A549 (cell line): ENCODE measurements around the gene PCSK5. TPM values are rescaled to one million over a fixed set of nuclear protein-coding genes. Genes with fewer than 3 reads are reported as not detected.

Experiments
- ATAC-seq, 2 experiments: fragments of 200-7000 bp in 1 of 2; fragments of >200 bp in 1 of 2; cut with Nextera tagmentation in 1 of 2; cut with Tn5 transposase in 1 of 2; 3 replicates each; pipeline versions ENCODE4 v1.8.0 to v1.9.1; 2018 to 2020; ENCODE audit warnings: mild to moderate bottlenecking in 1 of 2, moderate library complexity in 1 of 2
- CTCF ChIA-PET: fragments of 300-600 bp; sonication (Branson Sonifier 250); formaldehyde crosslinking; extraction: SDS; loops from one replicate; lab custom pipeline; 2021; ENCODE audit warnings: antibody characterized with exemption, inconsistent platforms; lab: Yijun Ruan, JAX
- POLR2A ChIA-PET: fragments of 350-600 bp; formaldehyde crosslinking; extraction: SDS; loops from one replicate; lab custom pipeline; 2021; ENCODE audit warnings: antibody characterized with exemption, inconsistent platforms; lab: Yijun Ruan, JAX
- DNase-seq, 2 experiments: peaks; one replicate each; pipeline versions ENCODE4 v3.0.0 to v3.0.0-alpha.2; 2011 to 2016; ENCODE audit warnings: low read depth in 1 of 2, low spot score in 1 of 2
- FAIRE-seq: peaks from 2 replicates; lab custom pipeline; 2011; peaks lifted over from hg19 to GRCh38; lab: Jason Lieb, UNC
- H3K27ac ChIP-seq, 2 experiments: fragments of >200 bp; sonication (Bioruptor Twin); formaldehyde crosslinking; 3 replicates each; pipeline ENCODE4 v1.5.1; 2016 to 2017
- H3K4me1 ChIP-seq: fragments of >200 bp; sonication (Bioruptor Twin); formaldehyde crosslinking; 3 replicates; pipeline ENCODE4 v1.6.1; 2016
- H3K4me2 ChIP-seq: fragments of >200 bp; sonication (Bioruptor Twin); formaldehyde crosslinking; 3 replicates; pipeline ENCODE4 v1.6.1; 2016
- H3K4me3 ChIP-seq: fragments of >200 bp; sonication (Bioruptor Twin); formaldehyde crosslinking; 3 replicates; pipeline ENCODE4 v1.5.1; 2016
- H3K9me3 ChIP-seq: fragments of >200 bp; sonication (Bioruptor Twin); formaldehyde crosslinking; 3 replicates; pipeline ENCODE4 v1.6.1; 2016
- BHLHE40 ChIP-seq: IDR thresholded peaks from 2 replicates; pipeline ENCODE4 v1.6.1; 2012; ENCODE audit warnings: low read depth, low read length, inconsistent platforms
- CBX2 ChIP-seq: fragments of 200-600 bp; sonication (generic); IDR thresholded peaks from 2 replicates; pipeline ENCODE4 v1.6.1; 2016; ENCODE audit warnings: low read depth, mild to moderate bottlenecking, borderline replicate concordance
- CHD4 ChIP-seq: fragments of 200-600 bp; sonication (generic); IDR thresholded peaks from 2 replicates; pipeline ENCODE4 v1.6.1; 2016; ENCODE audit warnings: antibody characterized with exemption, mild to moderate bottlenecking, borderline replicate concordance
- EHMT2 ChIP-seq: fragments of 200-600 bp; sonication (generic); IDR thresholded peaks from 2 replicates; pipeline ENCODE4 v1.6.1; 2016; ENCODE audit warnings: antibody characterized with exemption, low read depth, mild to moderate bottlenecking, moderate library complexity
- ESRRA ChIP-seq: fragments of 150-350 bp; IDR thresholded peaks from 2 replicates; pipeline ENCODE4 v1.6.1; 2014; ENCODE audit warnings: mild to moderate bottlenecking, low read length, borderline replicate concordance
- FOSB ChIP-seq: fragments of 250-450 bp; sonication (Bioruptor Pico); IDR thresholded peaks from 2 replicates; pipeline ENCODE4 v1.5.0; 2020; ENCODE audit warnings: mild to moderate bottlenecking, moderate library complexity
- FOSL2 ChIP-seq, 2 experiments: fragments of 450-650 bp in 1 of 2; fragments of >200 bp in 1 of 2; sonication (Bioruptor Twin) in 1 of 2; formaldehyde crosslinking; IDR thresholded peaks; 2 replicates each; pipeline versions ENCODE4 v1.5.0 to v1.6.1; 2016 to 2020; ENCODE audit warnings: mild to moderate bottlenecking in 1 of 2, moderate library complexity in 1 of 2
- FOXS1 ChIP-seq: fragments of 250-450 bp; sonication (Bioruptor Pico); IDR thresholded peaks from 2 replicates; pipeline ENCODE4 v1.5.0; 2020; ENCODE audit warnings: mild to moderate bottlenecking, moderate library complexity
- HDAC2 ChIP-seq: fragments of 200-600 bp; sonication (generic); IDR thresholded peaks from 2 replicates; pipeline ENCODE4 v1.6.1; 2016
- HEYL ChIP-seq: fragments of 250-450 bp; sonication (Bioruptor Pico); IDR thresholded peaks from 2 replicates; pipeline ENCODE4 v1.8.0; 2021; ENCODE audit warnings: mild to moderate bottlenecking, moderate library complexity
- HOXA7 ChIP-seq: fragments of 250-450 bp; sonication (Bioruptor Pico); IDR thresholded peaks from 2 replicates; pipeline ENCODE4 v1.5.0; 2020; ENCODE audit warnings: mild to moderate bottlenecking, moderate library complexity
- HOXB13 ChIP-seq: fragments of 250-450 bp; sonication (Bioruptor Pico); IDR thresholded peaks from 2 replicates; pipeline ENCODE4 v1.5.0; 2020; ENCODE audit warnings: low read depth, mild to moderate bottlenecking, moderate library complexity
- JUN ChIP-seq, 2 experiments: fragments of >200 bp; sonication (Bioruptor Twin); formaldehyde crosslinking; IDR thresholded peaks; 2 replicates in 1 of 2; 3 replicates in 1 of 2; pipeline ENCODE4 v1.6.1; 2016 to 2017
- JUNB ChIP-seq: fragments of >200 bp; sonication (Bioruptor Twin); formaldehyde crosslinking; IDR thresholded peaks from 2 replicates; pipeline ENCODE4 v1.6.1; 2016
- MAFK ChIP-seq: fragments of 450-650 bp; IDR thresholded peaks from 2 replicates; pipeline ENCODE4 v1.6.1; 2014; ENCODE audit not compliant: partially characterized antibody
- MYC ChIP-seq: IDR thresholded peaks from 2 replicates; pipeline ENCODE4 v1.6.1; 2012; ENCODE audit warnings: mild to moderate bottlenecking, inconsistent platforms, low read length, improper control_type of control experiment, borderline replicate concordance
- NR3C1 ChIP-seq: fragments of >200 bp; sonication (Bioruptor Twin); formaldehyde crosslinking; IDR thresholded peaks from 3 replicates; pipeline ENCODE4 v1.6.1; 2017
- POLR2AphosphoS2 ChIP-seq: conservative IDR thresholded peaks from 2 replicates; pipeline ENCODE4 v1.6.1; 2012; ENCODE audit warnings: low read length, improper control_type of control experiment, inconsistent platforms
- RARB ChIP-seq: fragments of 250-450 bp; sonication (Bioruptor Pico); IDR thresholded peaks from 2 replicates; pipeline ENCODE4 v1.8.0; 2021; ENCODE audit warnings: mild to moderate bottlenecking, moderate library complexity
- TP53 ChIP-seq: fragments of 250-450 bp; sonication (Bioruptor Pico); IDR thresholded peaks from 2 replicates; pipeline ENCODE4 v1.5.0; 2021; ENCODE audit warnings: mild to moderate bottlenecking, moderate library complexity
- ZSCAN20 ChIP-seq: fragments of 250-450 bp; sonication (Bioruptor Pico); IDR thresholded peaks from 2 replicates; pipeline ENCODE4 v1.8.0; 2022; ENCODE audit warnings: mild to moderate bottlenecking, moderate library complexity
- WGBS: methylation state at CpG from one replicate; pipeline ENCODE4 v1.1.6; 2017; ENCODE audit errors: missing lambda C conversion rate; 5-methylcytosine and 5-hydroxymethylcytosine counted together
- polyA plus RNA-seq, 4 experiments: library from polyadenylated mRNA; depleted of rRNA in 3 of 4; stranded (reverse); fragments of >200 nt; fragmentation: RNase III in 1 of 4; extraction: RNeasy Plus Mini Kit Qiagen cat#74134 plus additional on column Dnase treatment in 1 of 4; gene quantifications; 2 replicates in 3 of 4; 3 replicates in 1 of 4; pipeline ENCODE4 v1.2.3, GENCODE V29; 2011 to 2017
- TF ChIP-seq, protein P1 (sequence below): fragments of 450-650 bp; IDR thresholded peaks from 2 replicates; pipeline ENCODE4 v1.6.1; 2014; ENCODE audit warnings: antibody characterized with exemption
- TF ChIP-seq, protein P2 (sequence below): IDR thresholded peaks from 2 replicates; pipeline ENCODE4 v1.6.1; 2012; ENCODE audit warnings: low read depth, borderline replicate concordance
- TF ChIP-seq, protein P3 (sequence below): fragments of 250-450 bp; sonication (Bioruptor Pico); IDR thresholded peaks from 2 replicates; pipeline ENCODE4 v1.5.0; 2020; ENCODE audit warnings: low read depth, mild to moderate bottlenecking, moderate library complexity
- TF ChIP-seq, protein P4 (sequence below): fragments of >200 bp; sonication (Bioruptor Twin); formaldehyde crosslinking; IDR thresholded peaks from 3 replicates; pipeline ENCODE4 v1.5.1; 2016
- TF ChIP-seq, protein P5 (sequence below): IDR thresholded peaks from 2 replicates; pipeline ENCODE4 v1.6.1; 2012
- TF ChIP-seq, protein P6 (sequence below): fragments of >200 bp; sonication (Bioruptor Twin); formaldehyde crosslinking; IDR thresholded peaks from 2 replicates; pipeline ENCODE4 v1.6.1; 2016

PCSK5 gene
- polyA plus RNA-seq, 2 of the 4 experiments (the other 2 are of a cell fraction) = 1.3 to 6.7 TPM

DNA sequence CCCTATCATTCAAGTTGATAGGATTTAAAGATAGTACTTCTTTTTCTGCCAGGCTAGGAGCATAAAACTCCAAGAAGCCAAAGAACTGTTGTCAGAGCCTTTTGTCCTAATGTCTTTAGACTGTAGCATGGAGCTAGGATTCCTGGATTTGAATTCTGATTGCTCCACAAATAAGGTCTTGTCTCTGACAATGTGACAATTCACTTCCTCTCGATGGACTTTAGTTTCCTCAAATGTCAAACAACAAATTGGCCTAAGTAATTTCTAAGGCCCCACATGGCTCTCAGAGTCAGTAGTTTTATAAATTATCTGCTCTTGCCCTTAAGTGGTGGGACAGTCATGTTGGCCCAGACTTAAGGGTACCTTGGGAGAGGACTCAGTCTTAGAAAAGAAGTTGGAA is 467.1 kb downstream of the PCSK5 start:
- CTCF ChIA-PET = interaction anchor here (0.5 to 2.3 kb wide), 2 partner anchors 8 to 9 kb away, joined by 5 to 8 read pairs; no protein-coding TSS in a partner anchor
- Histone ChIP-seq H3K4me3 (no peak overlapping the region), H3K4me2 (no peak overlapping the region), H3K27ac (no peak overlapping the region), H3K9me3 (no peaks in the 10 kb centered on the region), H3K4me1 (no peaks in the 10 kb centered on the region)
- FAIRE-seq (no peak), DNase-seq (no peak), ATAC-seq (no peak)
- TF ChIP-seq FOSL2 (IDR thresholded peaks at IDR 0.05) = no peak
- TF ChIP-seq FOSL2 (CRISPR knock-in tag; IDR thresholded peaks at IDR 0.05) = no peak
- TF ChIP-seq MYC = no peak
- no peak for TF ChIP-seq RARB (CRISPR knock-in tag)
- no peak for TF ChIP-seq MAFK
- TF ChIP-seq HEYL (CRISPR knock-in tag) = no peak
- WGBS = 88% methylated on average over 1 of the region's 1 CpG
- POLR2A ChIA-PET = no interaction called here

DNA sequence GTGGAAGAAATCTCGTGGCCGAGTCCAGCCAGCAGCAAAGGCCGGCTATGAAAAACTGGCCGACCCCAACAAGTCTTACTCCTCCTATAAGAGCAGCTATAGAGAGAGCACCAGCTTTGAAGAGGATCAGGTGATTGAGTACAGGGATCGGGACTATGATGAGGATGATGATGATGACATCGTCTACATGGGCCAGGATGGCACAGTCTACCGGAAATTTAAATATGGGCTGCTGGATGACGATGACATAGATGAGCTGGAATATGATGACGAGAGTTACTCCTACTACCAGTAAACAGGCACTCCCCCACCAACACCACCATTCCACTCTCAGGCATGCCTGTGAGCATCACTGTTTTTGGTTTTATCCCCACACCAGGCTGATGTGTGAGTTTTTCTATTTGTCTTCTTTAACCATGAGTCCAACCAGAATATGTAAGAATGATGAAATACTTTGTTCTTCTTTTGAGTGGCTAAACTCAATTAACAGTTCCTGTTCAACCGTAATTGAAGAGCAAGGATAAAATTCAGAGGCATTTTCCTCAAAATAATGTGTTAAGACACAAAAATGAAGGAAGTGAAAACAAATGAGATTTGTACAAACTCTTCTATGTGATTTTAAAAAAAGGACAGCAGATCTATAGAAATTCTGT is 468.3 kb downstream of the PCSK5 start:
- FAIRE-seq (no peak), ATAC-seq (no peak), DNase-seq (no peak)
- POLR2A ChIA-PET = no interaction called here
- CTCF ChIA-PET = interaction anchor here (2.3 kb wide), 1 partner anchor 10 kb away, joined by 8 read pairs; no protein-coding TSS in a partner anchor
- TF ChIP-seq, protein P1, sequence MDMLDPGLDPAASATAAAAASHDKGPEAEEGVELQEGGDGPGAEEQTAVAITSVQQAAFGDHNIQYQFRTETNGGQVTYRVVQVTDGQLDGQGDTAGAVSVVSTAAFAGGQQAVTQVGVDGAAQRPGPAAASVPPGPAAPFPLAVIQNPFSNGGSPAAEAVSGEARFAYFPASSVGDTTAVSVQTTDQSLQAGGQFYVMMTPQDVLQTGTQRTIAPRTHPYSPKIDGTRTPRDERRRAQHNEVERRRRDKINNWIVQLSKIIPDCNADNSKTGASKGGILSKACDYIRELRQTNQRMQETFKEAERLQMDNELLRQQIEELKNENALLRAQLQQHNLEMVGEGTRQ = no peak
- TF ChIP-seq POLR2AphosphoS2 = no peak
- TF ChIP-seq, protein P2, sequence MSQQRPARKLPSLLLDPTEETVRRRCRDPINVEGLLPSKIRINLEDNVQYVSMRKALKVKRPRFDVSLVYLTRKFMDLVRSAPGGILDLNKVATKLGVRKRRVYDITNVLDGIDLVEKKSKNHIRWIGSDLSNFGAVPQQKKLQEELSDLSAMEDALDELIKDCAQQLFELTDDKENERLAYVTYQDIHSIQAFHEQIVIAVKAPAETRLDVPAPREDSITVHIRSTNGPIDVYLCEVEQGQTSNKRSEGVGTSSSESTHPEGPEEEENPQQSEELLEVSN = no peak
- no peak for TF ChIP-seq ESRRA
- no peak for TF ChIP-seq EHMT2
- TF ChIP-seq FOSB (CRISPR knock-in tag) = no peak
- TF ChIP-seq CBX2 = no peak
- no peak for TF ChIP-seq NR3C1
- no peak for TF ChIP-seq FOXS1 (CRISPR knock-in tag)
- TF ChIP-seq RARB (CRISPR knock-in tag) = no peak
- TF ChIP-seq, protein P3, sequence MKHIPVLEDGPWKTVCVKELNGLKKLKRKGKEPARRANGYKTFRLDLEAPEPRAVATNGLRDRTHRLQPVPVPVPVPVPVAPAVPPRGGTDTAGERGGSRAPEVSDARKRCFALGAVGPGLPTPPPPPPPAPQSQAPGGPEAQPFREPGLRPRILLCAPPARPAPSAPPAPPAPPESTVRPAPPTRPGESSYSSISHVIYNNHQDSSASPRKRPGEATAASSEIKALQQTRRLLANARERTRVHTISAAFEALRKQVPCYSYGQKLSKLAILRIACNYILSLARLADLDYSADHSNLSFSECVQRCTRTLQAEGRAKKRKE (CRISPR knock-in tag) = no peak
- TF ChIP-seq, protein P4, sequence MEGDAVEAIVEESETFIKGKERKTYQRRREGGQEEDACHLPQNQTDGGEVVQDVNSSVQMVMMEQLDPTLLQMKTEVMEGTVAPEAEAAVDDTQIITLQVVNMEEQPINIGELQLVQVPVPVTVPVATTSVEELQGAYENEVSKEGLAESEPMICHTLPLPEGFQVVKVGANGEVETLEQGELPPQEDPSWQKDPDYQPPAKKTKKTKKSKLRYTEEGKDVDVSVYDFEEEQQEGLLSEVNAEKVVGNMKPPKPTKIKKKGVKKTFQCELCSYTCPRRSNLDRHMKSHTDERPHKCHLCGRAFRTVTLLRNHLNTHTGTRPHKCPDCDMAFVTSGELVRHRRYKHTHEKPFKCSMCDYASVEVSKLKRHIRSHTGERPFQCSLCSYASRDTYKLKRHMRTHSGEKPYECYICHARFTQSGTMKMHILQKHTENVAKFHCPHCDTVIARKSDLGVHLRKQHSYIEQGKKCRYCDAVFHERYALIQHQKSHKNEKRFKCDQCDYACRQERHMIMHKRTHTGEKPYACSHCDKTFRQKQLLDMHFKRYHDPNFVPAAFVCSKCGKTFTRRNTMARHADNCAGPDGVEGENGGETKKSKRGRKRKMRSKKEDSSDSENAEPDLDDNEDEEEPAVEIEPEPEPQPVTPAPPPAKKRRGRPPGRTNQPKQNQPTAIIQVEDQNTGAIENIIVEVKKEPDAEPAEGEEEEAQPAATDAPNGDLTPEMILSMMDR = no peak
- no peak for TF ChIP-seq JUN (IDR thresholded peaks at IDR 0.05)
- TF ChIP-seq BHLHE40 = no peak
- H3K27ac ChIP-seq = no peak overlapping the region
- H3K4me2 ChIP-seq = no peak overlapping the region
- WGBS = 94% methylated on average over 10 of the region's 10 CpGs
- peaks cover 3% of the 10 kb centered on the region; the same call in 1 of the 3 replicates for H3K4me1 ChIP-seq
- H3K4me3 ChIP-seq = no peak overlapping the region
- no peaks in the 10 kb centered on the region for H3K9me3 ChIP-seq

DNA sequence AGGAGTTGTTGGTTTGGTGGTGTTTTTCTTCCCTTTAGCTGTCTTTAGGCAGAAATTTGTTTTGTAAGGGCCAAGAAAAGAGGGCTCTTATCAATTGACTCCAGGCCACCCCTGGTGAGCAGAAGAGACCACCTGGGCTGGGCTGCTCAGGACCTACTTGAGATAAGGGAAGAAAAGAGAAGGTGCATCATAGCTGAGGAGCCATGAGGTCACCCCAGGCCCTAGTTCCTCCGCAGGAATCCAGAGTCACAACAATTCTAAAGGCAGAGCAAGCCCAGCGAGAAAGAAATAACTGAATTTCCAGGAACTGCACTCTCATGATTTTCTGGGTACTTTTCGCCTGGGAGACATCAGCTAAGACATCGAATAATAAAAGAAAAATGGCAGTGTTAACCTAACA is 468.9 kb downstream of the PCSK5 start:
- FAIRE-seq (no peak), ATAC-seq (no peak), DNase-seq (no peak)
- no peak overlapping the region for H3K27ac ChIP-seq
- H3K4me3 ChIP-seq = no peak overlapping the region
- ChIA-PET CTCF (interaction anchor here (0.6 to 2.3 kb wide), 2 partner anchors 11 to 39 kb away, joined by 3 to 8 read pairs; no protein-coding TSS in a partner anchor), POLR2A (no interaction called here)
- no peaks in the 10 kb centered on the region for H3K9me3 ChIP-seq
- WGBS = 87% methylated on average over 4 of the region's 4 CpGs
- H3K4me2 ChIP-seq = no peak overlapping the region
- peaks cover 8% of the 10 kb centered on the region; the same call in 2 of the 3 replicates for H3K4me1 ChIP-seq
- TF ChIP-seq, protein P3 (CRISPR knock-in tag) = no peak
- TF ChIP-seq JUNB (no peak), BHLHE40 (no peak), HDAC2 (no peak), HOXB13 (no peak), TP53 (CRISPR knock-in tag) (no peak), POLR2AphosphoS2 (no peak), HOXA7 (CRISPR knock-in tag) (no peak), EHMT2 (no peak), ZSCAN20 (no peak), CHD4 (no peak)
- TF ChIP-seq, protein P5, sequence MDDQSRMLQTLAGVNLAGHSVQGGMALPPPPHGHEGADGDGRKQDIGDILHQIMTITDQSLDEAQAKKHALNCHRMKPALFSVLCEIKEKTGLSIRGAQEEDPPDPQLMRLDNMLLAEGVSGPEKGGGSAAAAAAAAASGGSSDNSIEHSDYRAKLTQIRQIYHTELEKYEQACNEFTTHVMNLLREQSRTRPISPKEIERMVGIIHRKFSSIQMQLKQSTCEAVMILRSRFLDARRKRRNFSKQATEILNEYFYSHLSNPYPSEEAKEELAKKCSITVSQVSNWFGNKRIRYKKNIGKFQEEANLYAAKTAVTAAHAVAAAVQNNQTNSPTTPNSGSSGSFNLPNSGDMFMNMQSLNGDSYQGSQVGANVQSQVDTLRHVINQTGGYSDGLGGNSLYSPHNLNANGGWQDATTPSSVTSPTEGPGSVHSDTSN = no peak
- TF ChIP-seq, protein P6, sequence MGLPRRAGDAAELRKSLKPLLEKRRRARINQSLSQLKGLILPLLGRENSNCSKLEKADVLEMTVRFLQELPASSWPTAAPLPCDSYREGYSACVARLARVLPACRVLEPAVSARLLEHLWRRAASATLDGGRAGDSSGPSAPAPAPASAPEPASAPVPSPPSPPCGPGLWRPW = no peak
